Left lung (tissue), 10 donors: Measurements from ENCODE around the gene SPOCK1. TPM values are rescaled to one million over a fixed set of nuclear protein-coding genes. Genes with fewer than 3 reads are reported as not detected.

ENCODE experiments used
- ATAC-seq: fragments of 200-7000 bp; cut with Tn5 transposase; one replicate; pipeline ENCODE4 v1.9.1; 2020; ENCODE audit warnings: moderate library complexity
- DNase-seq, 4 donors: peaks; one replicate each; pipeline ENCODE4 v3.0.0-alpha.2; 2013 to 2020
- H3K27ac ChIP-seq, 2 donors: fragments of 200-600 bp; sonication (generic) in 1 of 2; one replicate each; pipeline versions ENCODE4 v1.5.0 to v1.8.0; 2020 to 2021
- H3K27me3 ChIP-seq, 2 donors: fragments of 200-600 bp; sonication (generic) in 1 of 2; one replicate each; pipeline versions ENCODE4 v1.5.0 to v1.8.0; 2020 to 2021
- H3K36me3 ChIP-seq, 2 donors: fragments of 200-600 bp; sonication (generic) in 1 of 2; one replicate each; pipeline versions ENCODE4 v1.5.0 to v1.8.0; 2020 to 2021
- H3K4me1 ChIP-seq, 2 donors: fragments of 200-600 bp; one replicate each; pipeline ENCODE4 v1.8.0; 2021
- H3K4me3 ChIP-seq, 2 donors: fragments of 200-600 bp; sonication (generic) in 1 of 2; one replicate each; pipeline versions ENCODE4 v1.5.0 to v1.8.0; 2020 to 2021; ENCODE audit warnings: mild to moderate bottlenecking in 1 of 2
- H3K9me3 ChIP-seq, 2 donors: fragments of 200-600 bp; sonication (generic) in 1 of 2; one replicate each; pipeline versions ENCODE4 v1.5.0 to v1.8.0; 2020 to 2021
- CTCF ChIP-seq, 2 donors: fragments of 200-600 bp; sonication (generic) in 1 of 2; IDR thresholded peaks; one replicate each; pipeline versions ENCODE4 v1.5.0 to v1.8.0; 2021; ENCODE audit warnings: antibody characterized with exemption in 2 of 2
- intact Hi-C, 2 donors: fragments of 100-400 bp; cut with DNase I; formaldehyde crosslinking; loops; one replicate each; pipeline versions ENCODE4 v1.11.2 to v1.14.2; 2022
- polyA plus RNA-seq, 6 donors: library from polyadenylated mRNA; unstranded; fragments of 120-200 nt; gene quantifications; one replicate each; pipeline ENCODE4 v1.2.1, GENCODE V29; 2013; ENCODE audit not compliant: insufficient read length in 6 of 6
- total RNA-seq, 2 donors: library from RNA; stranded (reverse); fragmentation: NEBNext Ultra II Directional; extraction: Animal tissue kit (Norgen Biotek cat#: 25700); gene quantifications; one replicate each; pipeline ENCODE4 v1.2.1, GENCODE V29; 2021
- donor health status: DM: no; HTN: yes; CAD: no.
- donor health status: DM: no; HTN: no; CAD: no.

Gene SPOCK1
- total and polyA plus RNA-seq, 8 donors: 0.43 to 7.6 (median 0.73) TPM

- no peaks in the 10 kb centered on the region for H3K27me3 ChIP-seq
- no peak overlapping the region for H3K27ac ChIP-seq
- TF ChIP-seq CTCF (IDR thresholded peaks at IDR 0.05): no peak
- no peak overlapping the region for H3K4me3 ChIP-seq
- DNase-seq (no peak), ATAC-seq (no peak)
- H3K9me3 ChIP-seq: no peaks in the 10 kb centered on the region
- no peaks in the 10 kb centered on the region for H3K36me3 ChIP-seq
- H3K4me1 ChIP-seq: no peaks in the 10 kb centered on the region
- intact Hi-C loops: no loop called here
These were observed 441.0 kb downstream of the SPOCK1 start for GRCh38 chr5:137058089-137058488.

DNA sequence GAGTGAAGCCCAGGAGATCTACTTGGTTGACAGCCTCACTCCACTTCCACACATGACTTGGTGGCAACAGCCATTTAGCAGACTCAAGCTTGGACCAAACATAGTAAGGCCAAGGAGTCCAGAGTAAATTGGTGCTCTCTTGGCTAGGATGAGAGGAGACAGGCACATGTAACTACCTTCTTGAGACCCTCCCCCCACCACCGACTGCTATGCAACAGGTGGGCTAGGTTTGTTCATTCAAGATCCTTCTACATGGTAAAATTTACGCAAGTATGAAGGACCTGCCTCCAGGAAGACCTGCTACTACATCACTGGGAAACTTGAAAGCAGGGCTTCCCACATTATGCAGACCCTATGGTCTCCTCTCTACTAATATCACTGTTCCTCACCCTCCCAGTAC lies 442.4 kb downstream of the SPOCK1 start:
- Histone ChIP-seq H3K36me3 (no peaks in the 10 kb centered on the region), H3K4me1 (no peaks in the 10 kb centered on the region), H3K27me3 (no peaks in the 10 kb centered on the region), H3K9me3 (no peaks in the 10 kb centered on the region), H3K27ac (no peak overlapping the region), H3K4me3 (no peak overlapping the region)
- intact Hi-C loops: no loop called here
- DNase-seq (no peak), ATAC-seq (no peak)
- no peak for TF ChIP-seq CTCF (IDR thresholded peaks at IDR 0.05)

DNA sequence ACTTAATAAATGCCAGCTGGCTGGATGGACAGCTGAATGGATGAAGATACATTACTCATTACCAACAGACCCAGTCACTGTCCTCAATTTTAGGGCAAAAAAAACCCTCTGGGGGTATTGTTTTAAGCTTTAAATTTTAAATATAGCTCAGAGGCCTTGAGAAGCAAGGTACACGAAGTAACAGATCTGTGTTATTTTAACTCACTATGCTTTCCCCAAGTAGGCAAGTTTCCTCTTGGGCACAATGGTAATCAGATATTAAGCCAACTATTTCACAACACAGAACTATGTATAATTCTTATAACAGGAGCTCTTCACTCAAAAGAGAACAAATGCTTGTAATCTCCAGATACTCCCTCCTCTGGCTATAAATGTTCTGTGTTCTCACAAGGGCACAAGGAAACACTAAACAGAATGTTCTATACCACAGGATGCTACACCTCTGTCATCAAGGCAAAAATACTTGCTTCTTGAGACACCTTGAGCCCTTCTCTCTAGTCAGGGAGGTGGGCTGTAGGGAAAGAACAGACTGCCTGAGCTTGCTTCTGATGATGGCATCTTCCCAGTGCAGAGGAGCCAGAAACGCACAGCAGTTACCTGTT lies 443.8 kb downstream of the SPOCK1 start:
- Histone ChIP-seq H3K27ac (no peak overlapping the region), H3K4me1 (no peaks in the 10 kb centered on the region), H3K36me3 (no peaks in the 10 kb centered on the region), H3K9me3 (no peaks in the 10 kb centered on the region), H3K4me3 (no peak overlapping the region), H3K27me3 (no peaks in the 10 kb centered on the region)
- TF ChIP-seq CTCF (IDR thresholded peaks at IDR 0.05): no peak
- intact Hi-C loops: no loop called here
- ATAC-seq (peak; percentile 33), DNase-seq (no peak)

GRCh38 chr5:137054792-137055191 lies 444.3 kb downstream of the SPOCK1 start:
- no peaks in the 10 kb centered on the region for H3K36me3 ChIP-seq
- ATAC-seq (no peak), DNase-seq (no peak)
- no peak overlapping the region for H3K4me3 ChIP-seq
- H3K9me3 ChIP-seq: no peaks in the 10 kb centered on the region
- no peaks in the 10 kb centered on the region for H3K27me3 ChIP-seq
- no peak for TF ChIP-seq CTCF (IDR thresholded peaks at IDR 0.05)
- H3K4me1 ChIP-seq: no peaks in the 10 kb centered on the region
- intact Hi-C loops: no loop called here
- H3K27ac ChIP-seq: no peak overlapping the region

GRCh38 chr5:137054335-137054734 lies 444.8 kb downstream of the SPOCK1 start:
- DNase-seq (no peak), ATAC-seq (no peak)
- Histone ChIP-seq H3K27me3 (no peaks in the 10 kb centered on the region), H3K36me3 (no peaks in the 10 kb centered on the region), H3K27ac (no peak overlapping the region), H3K4me3 (no peak overlapping the region), H3K4me1 (no peaks in the 10 kb centered on the region), H3K9me3 (no peaks in the 10 kb centered on the region)
- TF ChIP-seq CTCF (IDR thresholded peaks at IDR 0.05): no peak
- intact Hi-C loops: no loop called here
